HG03521 (cell line): ENCODE data around the gene RASAL1.

ENCODE experiments used
- ATAC-seq: cut with Tn5 transposase; IDR thresholded peaks from one replicate; pipeline ENCODE4 v1.9.1; 2021; ENCODE audit warnings: mild to moderate bottlenecking, moderate library complexity; ENCODE audit not compliant: unreplicated experiment

Gene RASAL1, protein sequence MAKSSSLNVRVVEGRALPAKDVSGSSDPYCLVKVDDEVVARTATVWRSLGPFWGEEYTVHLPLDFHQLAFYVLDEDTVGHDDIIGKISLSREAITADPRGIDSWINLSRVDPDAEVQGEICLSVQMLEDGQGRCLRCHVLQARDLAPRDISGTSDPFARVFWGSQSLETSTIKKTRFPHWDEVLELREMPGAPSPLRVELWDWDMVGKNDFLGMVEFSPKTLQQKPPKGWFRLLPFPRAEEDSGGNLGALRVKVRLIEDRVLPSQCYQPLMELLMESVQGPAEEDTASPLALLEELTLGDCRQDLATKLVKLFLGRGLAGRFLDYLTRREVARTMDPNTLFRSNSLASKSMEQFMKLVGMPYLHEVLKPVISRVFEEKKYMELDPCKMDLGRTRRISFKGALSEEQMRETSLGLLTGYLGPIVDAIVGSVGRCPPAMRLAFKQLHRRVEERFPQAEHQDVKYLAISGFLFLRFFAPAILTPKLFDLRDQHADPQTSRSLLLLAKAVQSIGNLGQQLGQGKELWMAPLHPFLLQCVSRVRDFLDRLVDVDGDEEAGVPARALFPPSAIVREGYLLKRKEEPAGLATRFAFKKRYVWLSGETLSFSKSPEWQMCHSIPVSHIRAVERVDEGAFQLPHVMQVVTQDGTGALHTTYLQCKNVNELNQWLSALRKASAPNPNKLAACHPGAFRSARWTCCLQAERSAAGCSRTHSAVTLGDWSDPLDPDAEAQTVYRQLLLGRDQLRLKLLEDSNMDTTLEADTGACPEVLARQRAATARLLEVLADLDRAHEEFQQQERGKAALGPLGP

DNA sequence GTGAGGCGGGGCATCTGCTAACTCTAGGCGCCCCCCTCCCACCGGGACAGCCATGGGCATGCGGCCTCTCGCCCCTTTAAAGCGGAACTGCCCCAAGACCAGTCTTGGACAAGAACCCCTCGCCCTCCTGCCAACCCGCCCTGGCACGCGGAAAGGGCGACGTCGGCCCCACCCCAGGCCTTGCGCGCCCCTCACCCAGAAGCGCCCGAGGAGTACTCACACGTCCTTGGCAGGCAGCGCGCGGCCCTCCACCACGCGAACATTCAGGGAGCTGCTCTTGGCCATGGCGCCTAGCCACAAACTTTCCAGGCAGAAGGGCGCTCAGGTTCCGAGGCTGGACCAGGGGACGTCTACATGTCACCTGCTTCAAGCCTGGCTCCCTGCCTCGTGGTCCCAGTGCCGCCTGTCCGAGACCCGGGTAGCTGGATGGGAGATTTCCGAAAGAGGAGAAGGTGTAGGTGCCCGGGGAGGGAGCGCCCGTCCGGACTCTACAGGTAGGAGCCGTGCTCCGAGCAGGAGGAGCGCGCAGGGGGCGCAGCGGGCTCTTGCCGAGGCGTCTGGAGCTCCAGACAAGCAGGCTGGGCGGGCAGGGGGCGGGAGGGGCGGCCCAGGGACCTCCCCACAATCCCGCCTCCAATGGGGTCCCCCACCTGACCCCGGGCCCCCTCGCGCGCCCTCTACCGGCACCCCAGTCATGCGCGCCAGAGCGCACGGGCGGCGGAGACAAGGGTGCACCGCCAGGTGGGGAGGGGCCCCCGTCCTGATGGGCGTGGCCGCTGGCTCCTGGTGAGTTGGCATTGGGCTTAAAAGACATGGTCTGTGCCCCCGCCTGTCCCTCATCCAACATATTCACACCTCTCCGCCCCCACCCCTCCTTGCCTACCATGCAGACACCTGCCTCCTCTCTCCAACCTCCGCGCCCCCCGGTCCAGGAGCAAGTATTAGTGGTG, at the start of gene RASAL1:
Gene RASAL1, minus strand, starts transcription at position 584 of the 950 bp plus-strand sequence. Its CDS starts 299 bp downstream, at position 285.
- no peak for ATAC-seq

DNA sequence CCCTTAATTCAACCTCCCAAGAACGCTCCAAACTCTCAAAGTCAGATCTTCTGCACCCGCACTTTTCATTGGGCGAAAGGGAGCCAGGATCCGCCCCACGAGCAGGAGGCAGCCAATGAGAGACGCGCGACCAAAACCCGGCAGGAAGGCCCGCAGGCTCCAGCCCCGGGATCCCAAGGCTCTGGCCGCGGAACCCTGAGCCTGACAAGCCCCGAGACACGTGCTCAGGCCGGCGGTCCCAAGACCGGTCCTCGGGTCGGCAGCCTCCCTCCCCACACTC, 49.3 kb upstream of the RASAL1 start:
- peak; percentile 75 for ATAC-seq

DNA sequence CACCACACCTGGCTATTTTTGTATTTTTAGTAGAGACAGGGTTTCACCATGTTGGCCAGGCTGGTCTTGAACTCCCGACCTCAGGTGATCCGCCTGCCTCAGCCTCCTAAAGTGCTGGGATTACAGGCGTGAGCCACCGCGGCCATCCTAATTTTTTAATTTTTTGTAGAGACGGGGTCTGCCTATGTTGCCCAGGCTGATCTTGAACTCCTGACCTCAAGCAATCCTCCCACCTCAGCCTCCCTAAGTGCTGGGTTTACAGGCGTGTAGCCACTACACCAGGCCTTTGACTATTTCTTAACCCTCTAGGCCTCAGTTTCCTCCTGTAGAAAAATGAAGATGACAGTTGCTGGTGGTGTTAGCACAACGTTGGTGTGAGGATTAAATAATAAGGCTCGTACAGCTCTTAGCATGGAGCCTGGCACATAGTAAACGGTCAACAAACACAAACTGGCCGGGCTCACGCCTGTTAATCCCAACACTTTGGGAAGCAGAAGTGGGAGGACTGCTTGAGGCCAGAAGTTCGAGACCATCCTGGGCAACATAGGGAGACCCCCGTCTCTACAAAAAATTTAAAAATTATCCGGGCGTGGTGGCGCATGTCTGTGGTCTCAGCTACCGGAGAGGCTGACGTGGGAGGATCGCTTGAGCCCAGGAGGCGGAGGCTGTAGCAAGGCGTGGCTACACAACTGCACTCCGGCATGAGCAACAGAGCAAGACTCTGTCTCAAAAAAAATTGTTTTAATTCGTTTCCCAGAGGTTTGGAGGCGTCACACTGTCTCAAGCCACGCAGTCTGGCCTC, 48.7 kb upstream of the RASAL1 start:
- ATAC-seq = peak; percentile 44

DNA sequence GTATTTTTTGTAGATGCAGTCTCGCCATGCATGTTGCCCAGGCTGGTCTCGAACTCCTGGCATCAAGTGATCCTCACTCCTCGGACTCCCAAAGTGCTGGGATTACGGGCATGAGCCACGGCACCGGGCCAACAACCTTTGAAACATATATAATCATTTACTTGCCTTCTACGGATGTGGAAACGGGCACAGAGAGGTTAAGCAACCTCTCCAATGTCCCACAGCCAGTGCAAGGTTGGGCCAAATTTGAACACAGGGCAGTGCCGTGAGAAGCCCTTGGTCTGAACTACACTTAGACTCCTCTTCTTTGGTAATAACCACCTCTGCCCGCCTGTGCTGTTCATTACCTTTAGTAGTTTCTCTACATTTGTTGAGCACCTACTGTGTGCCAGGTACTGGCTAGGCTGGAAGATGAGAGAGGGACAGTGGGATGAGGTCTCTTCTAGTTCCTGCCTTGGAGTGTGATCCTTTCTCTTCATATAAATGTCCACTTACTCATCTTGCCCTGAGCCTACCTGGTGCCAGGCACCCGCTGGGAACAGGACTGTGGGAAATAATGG, 47.5 kb upstream of the RASAL1 start:
- ATAC-seq = no peak

DNA sequence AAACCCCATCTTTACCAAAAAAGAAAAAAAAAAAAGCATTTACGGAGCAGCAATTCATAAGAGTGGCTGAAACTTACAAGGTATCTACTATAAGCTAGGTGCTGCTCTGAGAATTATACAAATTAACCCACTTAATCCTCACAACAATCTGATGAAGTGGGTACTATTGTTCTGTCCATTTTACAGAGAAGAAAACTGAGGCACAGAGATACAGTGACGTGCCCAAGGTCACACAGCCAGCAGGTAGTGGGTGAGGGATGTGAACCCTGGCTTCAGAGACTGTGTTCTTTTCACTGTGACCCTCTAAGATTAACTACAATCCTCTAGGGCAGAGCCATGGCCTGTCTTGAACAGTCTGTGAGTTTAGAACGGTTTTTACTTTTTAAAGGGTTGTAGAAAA, 46.4 kb upstream of the RASAL1 start:
- no peak for ATAC-seq

DNA sequence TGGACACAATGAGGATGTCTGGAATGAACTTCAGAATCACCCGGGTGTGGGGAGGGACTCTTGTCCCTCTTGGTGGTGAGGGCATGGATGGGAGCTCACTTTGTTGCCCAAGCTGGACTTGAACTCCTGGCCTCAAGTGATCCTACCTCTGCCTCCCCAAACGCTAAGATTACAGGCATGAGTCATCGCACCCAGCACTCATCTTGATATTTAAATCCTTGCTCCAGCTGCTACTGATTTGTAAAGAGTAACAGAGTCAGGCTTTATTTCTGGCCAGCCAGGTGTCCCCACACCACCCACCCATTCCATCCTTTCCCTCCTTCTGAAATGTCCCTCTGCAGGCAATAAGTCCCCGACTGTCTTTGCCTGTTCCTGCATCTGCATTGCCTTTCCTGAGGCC, 44.8 kb upstream of the RASAL1 start:
- no peak for ATAC-seq

DNA sequence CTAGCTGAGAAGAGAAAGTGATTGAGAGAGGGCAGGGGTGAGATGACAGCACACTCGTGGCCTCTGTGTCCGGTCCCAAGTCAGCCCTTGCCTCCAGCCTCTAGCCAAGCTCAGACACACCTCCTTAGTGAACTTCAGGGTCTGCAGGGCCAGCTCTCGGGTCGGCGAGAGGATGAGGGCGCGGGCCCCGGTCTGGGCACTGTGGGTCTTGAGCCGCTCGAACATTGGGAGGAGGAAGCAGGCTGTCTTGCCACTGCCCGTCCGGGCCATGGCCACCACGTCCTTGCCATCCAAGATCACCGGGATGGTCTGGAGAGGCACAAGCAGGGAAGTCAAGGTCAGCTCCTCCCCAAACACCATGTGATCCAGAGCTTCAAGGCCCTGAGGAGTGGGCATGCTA, 43.5 kb upstream of the RASAL1 start:
- ATAC-seq = no peak

DNA sequence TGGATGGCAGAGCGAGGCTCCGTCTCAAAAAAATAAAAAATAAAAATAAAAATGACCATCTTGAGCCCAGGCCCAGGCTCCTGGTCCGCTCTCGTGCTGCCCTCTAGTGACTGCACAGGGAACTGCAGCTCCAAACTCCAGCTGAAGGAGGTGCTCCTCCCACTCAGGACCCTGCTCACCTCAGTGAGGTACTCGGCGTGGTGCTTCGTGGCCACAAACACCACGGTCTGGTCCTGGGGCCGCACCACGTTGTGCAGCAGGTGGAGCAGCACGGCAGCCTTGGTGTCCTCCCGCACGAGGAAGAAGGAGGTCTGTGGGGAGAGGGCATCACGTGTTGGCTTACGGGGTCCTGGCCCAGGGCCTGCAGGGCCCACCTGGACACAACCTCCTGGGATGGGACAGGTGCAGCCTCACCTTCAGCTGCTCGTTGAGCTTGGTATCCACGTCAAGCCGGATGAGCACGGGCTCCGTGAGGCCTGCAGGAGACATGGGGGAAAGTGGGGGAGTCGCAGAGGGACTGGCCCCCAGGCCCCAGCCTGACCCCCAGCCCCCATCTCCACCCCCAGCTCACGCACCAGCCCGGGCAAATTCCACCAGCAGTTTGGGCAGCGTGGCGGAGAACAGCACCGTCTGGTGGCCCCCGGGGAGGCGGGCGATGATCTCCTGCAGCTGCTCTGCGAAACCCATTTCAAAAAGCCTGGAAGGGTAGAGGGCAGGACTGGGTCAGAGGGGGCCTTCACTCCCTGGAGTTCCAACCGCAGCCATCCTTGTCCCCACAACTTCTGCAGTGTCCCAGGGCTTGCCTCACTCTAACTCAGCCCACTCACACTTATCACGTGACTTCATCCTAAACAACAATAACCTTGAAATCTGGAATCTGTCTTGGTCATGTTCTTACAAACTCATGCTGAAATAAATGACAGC, 39.2 kb upstream of the RASAL1 start:
- ATAC-seq = no peak

DNA sequence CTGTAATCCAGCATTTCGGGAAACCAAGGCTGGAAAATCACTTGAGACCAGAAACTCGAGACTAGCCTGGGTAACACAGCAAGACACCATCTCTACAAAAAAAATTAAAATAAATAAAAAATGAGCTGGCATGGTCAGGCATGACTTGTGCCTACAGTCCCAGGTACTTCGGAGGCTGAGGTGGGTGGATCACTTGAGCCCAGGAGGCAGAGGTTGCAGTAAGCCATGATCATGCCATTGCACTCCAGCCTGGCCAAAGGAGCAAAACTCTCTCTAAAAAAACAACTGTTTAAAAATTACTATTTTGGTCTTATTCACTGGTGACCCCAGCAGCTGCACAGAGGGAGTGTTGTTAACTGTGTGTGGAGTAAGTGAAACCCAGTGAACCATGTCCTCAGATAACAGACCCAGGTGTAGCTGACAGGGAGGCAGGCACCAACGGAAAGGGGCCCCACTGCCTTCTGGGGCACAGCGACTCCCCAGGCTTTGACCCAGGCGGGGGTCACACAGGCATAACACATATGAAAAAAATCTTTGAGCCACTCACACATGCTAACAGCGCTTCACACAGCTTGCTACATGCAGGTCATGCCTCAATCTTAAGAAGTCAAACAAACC, 37.6 kb upstream of the RASAL1 start:
- no peak for ATAC-seq

DNA sequence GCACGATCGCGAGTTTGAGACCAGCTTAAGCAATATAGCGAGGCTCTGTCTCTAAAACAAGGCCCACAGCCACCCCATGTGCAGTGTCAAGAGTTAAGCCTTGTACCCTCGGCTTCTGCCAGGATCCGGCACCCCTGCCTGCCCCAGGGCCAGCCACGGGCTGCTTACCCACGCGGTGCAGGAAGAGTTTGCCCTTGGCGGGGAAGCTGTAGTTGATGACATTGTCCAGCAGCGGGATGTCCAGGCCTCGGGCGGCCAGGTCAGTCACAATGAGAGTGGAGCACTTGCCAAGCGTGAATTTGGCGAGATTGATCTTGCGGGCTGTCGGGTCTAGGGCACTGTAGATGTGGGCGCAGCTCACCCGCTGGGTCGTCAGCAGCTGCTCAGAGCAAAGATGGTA, 36.6 kb upstream of the RASAL1 start:
- ATAC-seq = no peak

DNA sequence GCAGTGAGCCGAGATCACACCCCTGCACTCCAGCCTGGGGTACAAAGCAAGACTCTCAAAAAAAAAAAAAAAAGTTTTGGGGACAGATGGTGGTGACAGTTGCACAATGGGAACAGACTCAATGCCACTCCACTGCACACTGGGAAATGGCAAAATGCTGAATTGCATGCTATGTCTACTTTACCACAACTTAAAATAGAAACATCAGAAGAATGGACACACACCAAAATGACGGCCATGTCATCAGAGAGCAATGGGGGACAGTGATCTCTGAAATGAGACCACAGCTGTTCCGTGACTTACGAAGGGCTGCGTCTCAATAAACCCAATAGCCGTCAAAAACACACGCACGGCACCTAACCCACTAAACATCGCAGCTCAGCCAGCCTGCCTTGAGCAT, 36.0 kb upstream of the RASAL1 start:
- no peak for ATAC-seq

DNA sequence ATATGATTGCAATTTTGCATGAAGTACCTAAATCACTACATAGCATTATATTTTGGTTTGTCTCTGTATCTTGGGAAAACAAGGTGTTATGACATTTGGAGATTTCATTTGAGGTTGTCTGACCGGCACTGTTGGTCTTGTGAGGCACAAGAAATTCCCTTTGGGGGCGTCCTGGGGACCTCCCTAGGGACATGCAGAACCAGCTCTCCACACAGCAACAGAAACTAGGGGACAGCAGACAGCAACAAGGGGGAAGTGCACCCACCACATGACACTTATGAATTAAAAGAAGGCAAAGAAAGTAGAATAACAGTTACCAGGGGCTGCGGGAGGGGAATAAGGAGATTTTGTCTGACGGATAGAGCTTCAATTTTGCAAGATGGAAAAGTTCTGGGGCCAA, 35.4 kb upstream of the RASAL1 start:
- no peak for ATAC-seq

DNA sequence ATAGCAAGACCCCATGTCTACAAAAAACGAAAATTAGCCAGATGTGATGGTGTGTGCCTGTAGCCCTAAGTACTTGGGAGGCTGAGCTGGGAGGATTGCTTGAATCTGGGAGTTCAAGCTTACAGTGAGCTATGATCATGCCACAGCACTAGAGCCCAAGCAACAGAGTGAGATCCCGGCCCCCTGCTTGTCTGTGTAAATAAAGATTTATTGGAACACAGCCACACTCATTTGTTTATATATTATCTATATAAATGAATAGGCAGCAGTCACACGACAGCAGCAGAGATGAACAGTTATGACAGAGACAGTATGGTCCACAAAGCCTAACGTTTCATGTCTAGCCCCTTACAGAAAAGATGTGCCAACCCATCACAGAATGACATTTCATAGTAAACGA, 34.9 kb upstream of the RASAL1 start:
- ATAC-seq = no peak

DNA sequence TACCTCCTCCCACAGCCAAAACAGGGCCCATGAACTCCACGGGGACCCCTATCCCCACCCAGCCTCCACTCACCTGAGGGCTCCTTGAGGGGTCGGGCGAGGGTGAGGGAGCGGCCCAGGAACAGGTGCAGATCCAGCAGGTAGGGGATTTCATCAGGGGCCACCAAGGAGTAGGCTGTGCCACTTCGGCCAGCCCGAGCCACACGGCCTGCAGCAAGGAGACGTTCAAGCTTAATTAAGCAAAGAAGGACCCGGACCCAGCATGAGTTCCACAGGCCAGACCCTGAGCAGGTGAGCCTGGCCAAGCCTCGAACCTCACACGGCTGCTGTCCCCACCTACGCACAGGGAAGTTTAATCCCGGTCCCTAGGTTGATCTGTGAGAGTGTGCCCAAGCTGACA, 34.1 kb upstream of the RASAL1 start:
- ATAC-seq = no peak

DNA sequence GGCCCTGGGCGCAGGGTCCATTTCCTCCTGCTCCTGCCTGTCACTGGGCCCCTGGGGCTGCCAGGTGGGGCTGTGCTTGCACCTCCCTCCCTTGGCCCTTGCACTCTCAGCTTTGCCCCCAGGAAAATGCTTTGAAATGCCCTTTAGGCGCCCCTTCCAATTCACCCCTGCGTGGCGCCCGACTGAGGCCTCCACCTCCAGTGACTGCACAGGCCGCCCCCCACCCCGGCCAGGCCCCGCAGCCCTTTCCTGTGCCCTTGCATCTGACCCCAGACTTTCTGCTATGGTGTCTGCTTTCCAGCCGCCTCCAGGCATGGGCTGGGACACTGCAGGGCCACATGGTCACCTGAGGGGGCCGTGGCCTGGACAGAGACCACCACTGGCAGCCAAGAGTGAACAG, 32.3 kb upstream of the RASAL1 start:
- no peak for ATAC-seq

DNA sequence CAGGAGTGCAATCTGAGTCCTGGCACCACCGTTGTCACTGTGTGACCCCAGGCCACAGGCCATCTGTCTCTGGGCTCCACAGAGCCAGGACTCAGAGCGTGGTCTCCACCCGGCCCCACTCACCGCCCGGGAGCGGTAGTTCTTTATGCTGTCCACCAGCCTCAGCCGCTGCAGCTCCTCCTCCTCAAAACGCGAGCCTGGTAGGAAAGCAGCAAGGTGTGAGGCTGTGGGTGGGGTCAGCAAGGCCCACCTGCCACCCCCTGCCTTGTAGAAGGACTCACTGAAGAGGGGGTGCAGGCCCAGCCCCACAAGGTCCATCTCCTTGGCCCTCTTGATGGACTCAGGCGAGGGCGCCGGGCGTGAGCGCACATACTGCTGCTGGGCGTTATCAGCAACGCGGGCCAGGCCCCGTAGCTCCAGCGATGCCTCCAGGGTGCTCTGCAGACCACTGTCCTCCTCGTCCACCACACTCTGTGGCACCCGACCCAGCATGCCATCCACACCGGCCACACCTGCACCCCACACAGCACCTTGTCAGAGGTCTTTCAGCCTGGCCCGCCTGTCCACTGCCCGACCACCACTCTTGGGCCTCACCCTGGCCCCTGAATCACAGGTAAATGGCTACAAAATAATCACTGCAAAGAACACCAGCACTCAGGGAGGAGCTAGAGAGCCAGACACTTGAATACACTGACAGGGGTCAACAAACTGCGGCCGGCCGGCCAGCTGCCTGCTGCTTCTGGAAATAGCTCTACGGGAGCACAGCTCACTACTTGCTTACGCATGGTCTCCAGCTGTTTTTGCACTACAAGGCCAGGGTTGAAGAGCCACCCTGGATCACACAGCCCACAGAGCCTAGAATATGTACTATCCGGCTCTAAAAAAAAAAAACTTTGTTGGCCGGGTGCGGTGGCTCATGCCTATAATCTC, 30.2 kb upstream of the RASAL1 start:
- no peak for ATAC-seq

DNA sequence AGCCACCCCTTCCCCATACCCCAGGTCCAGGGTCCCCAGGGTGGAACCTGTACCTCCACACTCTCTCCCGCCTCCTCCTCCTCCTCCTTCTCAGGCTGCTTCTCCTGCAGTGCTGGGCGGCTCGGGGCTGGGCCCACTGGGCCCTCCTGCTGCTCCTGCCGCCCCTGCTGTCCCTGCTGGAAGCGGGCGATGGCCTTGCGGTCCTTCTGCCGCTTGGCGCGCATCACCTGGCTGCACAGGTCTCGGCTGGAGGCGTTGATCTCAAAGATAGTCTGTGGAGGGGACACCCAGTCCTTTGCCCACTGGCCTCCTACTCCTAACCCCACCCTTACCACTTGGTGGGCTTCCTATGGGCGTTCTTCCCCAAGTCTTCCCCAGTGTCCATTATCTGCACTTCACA, 28.5 kb upstream of the RASAL1 start:
- no peak for ATAC-seq

DNA sequence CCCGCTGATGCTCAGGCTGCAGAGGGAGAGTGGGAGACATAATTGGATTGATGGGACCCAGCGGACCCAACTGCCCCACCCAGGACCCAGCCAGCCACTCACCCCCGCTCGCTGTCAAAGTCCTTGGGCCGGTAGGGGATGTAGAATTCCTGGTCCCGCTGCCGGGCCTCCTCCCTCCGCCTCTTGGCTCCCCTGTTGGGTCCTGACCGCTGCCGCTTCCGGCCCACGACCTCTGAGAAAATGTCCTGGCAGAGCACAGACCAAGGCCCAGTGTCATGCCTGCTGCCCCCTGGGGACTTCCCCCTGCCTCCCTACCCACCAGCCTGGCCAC, 27.4 kb upstream of the RASAL1 start:
- ATAC-seq = no peak
